OCI-LY3 (cell line): ENCODE results near the gene AMOT.

Experiments used
- H2AFZ ChIP-seq: fragments of 200-600, 300-600 bp; shearing (Covaris generic); 2 replicates; pipeline ENCODE4 v1.6.0; 2014; ENCODE audit warnings: antibody characterized with exemption, low read depth, low read length
- H3K27ac ChIP-seq: fragments of 200-600, 300-600 bp; sonication (generic); 2 replicates; pipeline ENCODE4 v1.5.1; 2014; ENCODE audit warnings: mild to moderate bottlenecking, low read length, moderate library complexity, mixed read lengths
- H3K27me3 ChIP-seq: fragments of 200-600, 300-600 bp; sonication (generic); 2 replicates; pipeline ENCODE4 v1.6.1; 2014; ENCODE audit warnings: low read depth, low read length, mixed read lengths
- H3K36me3 ChIP-seq: fragments of 200-600, 300-600 bp; sonication (generic); replicated peaks from 2 replicates; pipeline ENCODE3; 2014; ENCODE audit warnings: low read depth, low read length, mixed read lengths
- H3K4me1 ChIP-seq: fragments of 300-600, 200-600 bp; sonication (generic); 2 replicates; pipeline ENCODE4 v1.6.1; 2014; ENCODE audit warnings: low read length, mixed read lengths
- H3K4me2 ChIP-seq: fragments of 200-600, 300-600 bp; sonication (generic); 2 replicates; pipeline ENCODE4 v1.6.1; 2014; ENCODE audit warnings: low read length, mixed read lengths
- H3K4me3 ChIP-seq: fragments of 300-600, 200-600 bp; sonication (generic); 2 replicates; pipeline ENCODE4 v1.5.1; 2014; ENCODE audit warnings: antibody characterized with exemption, mild to moderate bottlenecking, low read length, moderate library complexity
- H3K79me2 ChIP-seq: fragments of 300-600, 200-600 bp; shearing (Covaris generic); 2 replicates; pipeline ENCODE4 v1.6.1; 2014; ENCODE audit warnings: mild to moderate bottlenecking, low read length, mixed read lengths
- H3K9ac ChIP-seq: fragments of 300-600, 200-600 bp; shearing (Covaris generic); 2 replicates; pipeline ENCODE4 v1.6.0; 2014; ENCODE audit warnings: mild to moderate bottlenecking, low read length, moderate library complexity
- H3K9me3 ChIP-seq: fragments of 200-600, 300-600 bp; shearing (Covaris generic); 2 replicates; pipeline ENCODE4 v1.6.1; 2014; ENCODE audit warnings: low read length, mixed read lengths; ENCODE audit not compliant: insufficient read depth
- H4K20me1 ChIP-seq: fragments of 200-600, 300-600 bp; sonication (generic); 2 replicates; pipeline ENCODE4 v1.6.1; 2016; ENCODE audit warnings: low read length, mixed read lengths; ENCODE audit not compliant: insufficient read depth
- CTCF ChIP-seq: fragments of 200-600, 300-600 bp; sonication (generic); IDR thresholded peaks from 2 replicates; pipeline ENCODE4 v1.5.1; 2014; ENCODE audit warnings: antibody characterized with exemption, low read length, low read depth
- EZH2phosphoT487 ChIP-seq: fragments of 200-600 bp; shearing (Covaris generic); IDR thresholded peaks from 2 replicates; pipeline ENCODE4 v1.6.1; 2018; ENCODE audit warnings: antibody characterized with exemption, mixed run types, low read depth

Gene AMOT

DNA sequence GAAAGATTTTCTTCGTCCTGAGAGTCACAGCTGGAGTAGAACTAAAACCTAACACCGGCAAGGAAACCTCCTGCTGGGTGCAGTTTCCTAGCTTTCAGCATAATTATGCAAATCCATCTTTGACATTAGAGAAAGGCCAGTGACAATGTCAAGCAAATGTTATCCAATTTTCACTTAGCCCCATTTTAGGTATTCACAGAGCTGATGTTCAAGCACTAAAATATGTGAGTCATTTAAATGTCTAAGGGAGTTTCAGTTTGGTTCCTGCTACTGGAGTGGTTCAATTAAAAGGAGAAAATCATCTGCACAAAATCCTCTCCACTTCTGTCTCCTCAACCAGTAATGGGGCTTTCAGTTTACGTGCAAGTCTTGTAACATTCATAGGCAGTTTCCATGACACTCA, 37.1 kb upstream of the AMOT start:
- H3K4me1 ChIP-seq, result peaks cover 46% of the 10 kb centered on the region
- H3K79me2 ChIP-seq, result no peaks in the 10 kb centered on the region
- TF ChIP-seq CTCF, result no peak
- TF ChIP-seq EZH2phosphoT487, result no peak
- H4K20me1 ChIP-seq, result no peaks in the 10 kb centered on the region
- peak overlapping the region; percentile 50 for H3K4me2 ChIP-seq
- no peaks in the 10 kb centered on the region for H3K36me3 ChIP-seq
- 0 out of 2 replicates have a peak overlapping the region, but pooled peaks have one; percentile 13 for H3K9ac ChIP-seq
- H3K27ac ChIP-seq, result peak overlapping the region; percentile 41
- H2AFZ ChIP-seq, result no peak overlapping the region
- no peaks in the 10 kb centered on the region for H3K27me3 ChIP-seq
- no peaks in the 10 kb centered on the region for H3K9me3 ChIP-seq
- peak overlapping the region; percentile 31 for H3K4me3 ChIP-seq

GRCh38 chrX:112874614-112875013, 34.0 kb upstream of the AMOT start:
- Histone ChIP-seq H3K79me2 (no peaks in the 10 kb centered on the region), H3K9ac (peak overlapping the region; percentile 3; the same call in 1 of the 2 replicates), H3K36me3 (no peaks in the 10 kb centered on the region), H2AFZ (peak overlapping the region; percentile 56), H3K4me1 (peaks cover 46% of the 10 kb centered on the region), H3K4me3 (no peak overlapping the region), H3K27ac (peak overlapping the region; percentile 4; the same call in 1 of the 2 replicates), H3K9me3 (no peaks in the 10 kb centered on the region), H4K20me1 (no peaks in the 10 kb centered on the region), H3K4me2 (peak overlapping the region; percentile 40), H3K27me3 (no peaks in the 10 kb centered on the region)
- TF ChIP-seq CTCF (no peak), EZH2phosphoT487 (no peak)

GRCh38 chrX:112874175-112874574, 33.5 kb upstream of the AMOT start:
- Histone ChIP-seq H3K79me2 (no peaks in the 10 kb centered on the region), H4K20me1 (no peaks in the 10 kb centered on the region), H3K9ac (peak overlapping the region; percentile 3; the same call in 1 of the 2 replicates), H3K4me2 (peak overlapping the region; percentile 40), H3K27me3 (no peaks in the 10 kb centered on the region), H3K4me1 (peaks cover 46% of the 10 kb centered on the region), H3K36me3 (no peaks in the 10 kb centered on the region), H3K4me3 (no peak overlapping the region), H3K27ac (peak overlapping the region; percentile 4; the same call in 1 of the 2 replicates), H2AFZ (peak overlapping the region; percentile 56), H3K9me3 (no peaks in the 10 kb centered on the region)
- TF ChIP-seq EZH2phosphoT487 (no peak), CTCF (peak; percentile 45)

DNA sequence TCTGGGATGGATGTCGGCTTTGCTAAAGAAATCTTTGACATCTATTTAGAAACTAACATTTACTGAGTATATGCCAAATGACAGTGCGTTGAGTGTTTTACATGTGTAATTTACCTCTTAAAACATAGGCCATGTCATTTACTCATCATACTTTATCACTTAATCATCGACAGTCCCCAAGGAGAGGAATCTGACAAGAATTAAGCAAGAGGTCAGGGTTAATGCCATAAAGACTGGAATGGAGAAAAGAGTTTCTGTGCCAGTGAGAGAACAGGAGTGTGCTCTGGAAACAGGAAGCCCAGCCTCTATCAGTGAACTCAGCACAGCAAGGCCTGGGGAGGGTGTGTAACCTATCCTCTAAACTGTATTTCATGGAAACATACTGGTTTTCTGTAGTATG, 28.0 kb upstream of the AMOT start:
- H4K20me1 ChIP-seq, result no peaks in the 10 kb centered on the region

More for the DNA sequence above, 28.0 kb upstream of the AMOT start:
- no peak overlapping the region for H3K4me3 ChIP-seq
- no peak overlapping the region for H2AFZ ChIP-seq
- H3K79me2 ChIP-seq, result no peaks in the 10 kb centered on the region
- H3K36me3 ChIP-seq, result no peaks in the 10 kb centered on the region
- H3K9me3 ChIP-seq, result no peaks in the 10 kb centered on the region
- no peak overlapping the region for H3K9ac ChIP-seq
- TF ChIP-seq CTCF (no peak), EZH2phosphoT487 (no peak)
- H3K27ac ChIP-seq, result no peak overlapping the region
- H3K4me2 ChIP-seq, result no peak overlapping the region
- H3K27me3 ChIP-seq, result no peaks in the 10 kb centered on the region
- no peaks in the 10 kb centered on the region for H3K4me1 ChIP-seq
